Stimulated activated CD8-positive, alpha-beta memory T cell treated with anti-CD3 and anti-CD28 coated beads, Interleukin-7, amount 100 ng/mL, for 1 hour (primary cell): ENCODE data around the gene FPGS.
"Not testable (repeated sequence)": the region's sequence is repeated elsewhere in the genome, so short reads cannot be mapped to it uniquely, and the experiment has no call there.

ENCODE experiments used
- DNase-seq, 2 donors: peaks; one replicate each; pipeline ENCODE4 v3.0.0-alpha.2; 2020; ENCODE audit warnings: low read depth in 2 of 2

FPGS gene, protein sequence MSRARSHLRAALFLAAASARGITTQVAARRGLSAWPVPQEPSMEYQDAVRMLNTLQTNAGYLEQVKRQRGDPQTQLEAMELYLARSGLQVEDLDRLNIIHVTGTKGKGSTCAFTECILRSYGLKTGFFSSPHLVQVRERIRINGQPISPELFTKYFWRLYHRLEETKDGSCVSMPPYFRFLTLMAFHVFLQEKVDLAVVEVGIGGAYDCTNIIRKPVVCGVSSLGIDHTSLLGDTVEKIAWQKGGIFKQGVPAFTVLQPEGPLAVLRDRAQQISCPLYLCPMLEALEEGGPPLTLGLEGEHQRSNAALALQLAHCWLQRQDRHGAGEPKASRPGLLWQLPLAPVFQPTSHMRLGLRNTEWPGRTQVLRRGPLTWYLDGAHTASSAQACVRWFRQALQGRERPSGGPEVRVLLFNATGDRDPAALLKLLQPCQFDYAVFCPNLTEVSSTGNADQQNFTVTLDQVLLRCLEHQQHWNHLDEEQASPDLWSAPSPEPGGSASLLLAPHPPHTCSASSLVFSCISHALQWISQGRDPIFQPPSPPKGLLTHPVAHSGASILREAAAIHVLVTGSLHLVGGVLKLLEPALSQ

DNA sequence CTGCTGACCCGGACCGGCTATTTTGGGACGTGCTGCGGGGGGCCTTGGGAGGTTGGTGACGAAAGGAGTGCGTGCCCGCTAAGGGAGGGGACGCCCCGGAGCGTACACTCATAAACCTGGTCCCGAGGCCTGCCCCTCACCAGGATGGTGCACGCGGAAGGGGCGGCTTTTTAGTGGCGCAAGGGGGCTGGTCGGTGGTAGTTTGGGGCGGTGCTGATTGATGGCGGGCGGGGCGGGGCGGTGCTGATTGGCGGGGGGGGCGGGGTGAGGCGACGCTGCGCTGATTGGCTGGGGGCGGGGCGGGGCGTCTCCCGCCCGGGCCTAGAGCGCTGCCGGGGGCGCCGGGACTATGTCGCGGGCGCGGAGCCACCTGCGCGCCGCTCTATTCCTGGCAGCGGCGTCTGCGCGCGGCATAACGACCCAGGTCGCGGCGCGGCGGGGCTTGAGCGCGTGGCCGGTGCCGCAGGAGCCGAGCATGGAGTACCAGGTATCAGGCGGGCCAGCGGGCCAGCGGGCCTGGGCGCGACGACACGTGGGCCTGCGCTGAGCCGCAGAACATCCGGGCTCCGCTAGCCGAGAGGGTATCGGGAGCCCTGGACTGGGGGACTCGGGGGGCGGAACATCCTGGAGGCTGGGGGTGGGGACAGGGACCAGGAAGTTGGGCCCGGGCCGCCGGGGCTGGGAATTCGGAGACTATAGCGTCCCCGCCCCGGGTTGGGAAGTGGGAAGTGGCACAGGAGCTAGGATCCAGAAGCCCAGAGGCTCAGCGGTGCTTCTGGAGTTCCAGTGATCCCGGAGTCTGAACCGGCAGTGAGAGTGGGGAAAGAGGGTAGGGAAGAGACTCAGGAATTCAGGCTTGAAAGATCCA, at the start of gene FPGS:
FPGS (plus strand) TSS at position 307 of the 868 bp plus-strand sequence; CDS start at position 350, 43 bp downstream.
- DNase-seq = peak; percentile 58 to 61

DNA sequence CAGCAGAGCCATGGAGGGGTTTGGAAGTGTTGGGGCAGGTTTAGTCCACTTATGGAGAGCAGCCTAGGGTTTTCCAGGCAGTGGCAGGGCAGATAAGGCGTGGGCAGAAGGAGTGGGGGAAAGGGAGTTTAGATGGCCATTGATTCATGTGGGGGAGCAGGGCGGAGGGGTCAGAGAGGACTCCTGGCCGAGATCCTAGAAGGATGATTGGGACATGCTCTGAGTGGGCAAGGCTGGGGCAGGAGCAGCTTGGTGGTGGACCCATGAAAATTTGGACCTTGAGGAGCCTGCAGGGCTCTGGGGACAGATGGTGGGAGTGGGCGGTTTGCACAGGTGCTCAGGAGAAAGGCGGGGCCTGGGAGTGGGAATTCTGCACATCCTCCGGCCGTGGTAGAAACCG, 49.5 kb upstream of the FPGS start:
- DNase-seq = no peak

DNA sequence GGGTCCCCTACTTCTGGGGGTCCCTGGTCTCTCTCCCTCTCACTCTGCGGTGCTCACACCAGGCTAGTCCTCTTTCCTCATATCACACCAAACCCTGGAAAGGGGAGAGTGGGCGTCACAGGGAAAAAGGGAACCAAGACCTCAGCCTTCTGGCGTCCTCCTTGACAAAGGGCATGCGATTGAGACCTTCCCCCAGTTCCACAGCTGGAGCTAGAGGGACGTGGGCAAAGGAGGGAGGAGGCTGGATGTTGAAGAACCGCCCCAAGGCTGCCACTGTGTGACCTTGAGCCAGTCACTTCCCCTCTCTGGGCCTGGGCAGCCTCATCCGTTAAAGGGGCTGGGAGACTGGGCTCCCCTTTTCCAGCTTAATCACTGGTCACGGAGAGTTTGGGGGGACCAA, 49.1 kb upstream of the FPGS start:
- DNase-seq = no peak

DNA sequence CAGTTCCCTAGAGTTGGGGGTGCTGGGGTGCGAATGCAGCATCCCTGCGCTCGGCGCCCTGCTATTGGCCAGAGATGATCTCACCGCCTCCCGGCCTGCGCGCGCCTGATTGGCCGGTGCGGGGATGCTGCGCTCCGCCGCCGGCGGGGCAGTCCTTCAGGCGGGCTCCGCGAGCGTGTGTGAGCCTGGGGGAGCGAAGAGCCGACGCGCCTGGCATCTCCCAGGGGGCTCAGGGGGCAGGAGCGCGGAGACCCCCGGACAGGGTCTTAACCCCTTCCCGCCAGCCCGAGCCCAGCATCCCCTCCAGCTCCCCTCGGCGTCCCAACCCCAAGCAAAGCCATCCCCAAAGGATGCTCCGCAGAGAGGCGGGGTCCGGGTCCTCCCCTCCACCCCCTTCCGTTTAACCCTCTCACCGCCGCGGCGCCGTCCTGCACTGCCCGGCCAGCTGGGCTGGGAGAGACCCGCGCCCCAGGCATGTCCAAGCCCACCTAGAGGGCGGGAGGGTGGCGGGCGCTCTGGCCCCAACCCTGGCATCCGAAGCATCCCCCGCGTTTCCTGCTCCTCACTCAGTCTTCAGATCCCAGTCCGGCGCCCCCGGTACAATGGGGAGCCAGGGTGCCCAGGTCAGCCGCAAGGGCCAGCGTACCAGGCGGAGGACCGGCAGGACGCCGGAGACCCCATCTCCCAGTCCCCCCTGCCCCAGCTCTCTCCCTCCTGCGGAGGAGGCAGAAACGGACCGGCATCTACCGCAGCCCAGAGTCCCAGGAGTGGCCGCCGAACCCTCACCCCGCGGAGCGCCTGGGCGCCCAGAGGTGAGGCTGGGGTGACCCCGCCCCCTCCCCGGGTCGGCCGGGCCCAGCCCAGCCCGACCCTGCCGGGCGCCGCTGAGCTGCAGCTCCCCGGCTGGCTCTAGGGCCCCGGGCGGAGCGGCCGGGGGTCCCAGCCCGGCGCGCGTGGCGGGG, 48.3 kb upstream of the FPGS start:
- no peak for DNase-seq

DNA sequence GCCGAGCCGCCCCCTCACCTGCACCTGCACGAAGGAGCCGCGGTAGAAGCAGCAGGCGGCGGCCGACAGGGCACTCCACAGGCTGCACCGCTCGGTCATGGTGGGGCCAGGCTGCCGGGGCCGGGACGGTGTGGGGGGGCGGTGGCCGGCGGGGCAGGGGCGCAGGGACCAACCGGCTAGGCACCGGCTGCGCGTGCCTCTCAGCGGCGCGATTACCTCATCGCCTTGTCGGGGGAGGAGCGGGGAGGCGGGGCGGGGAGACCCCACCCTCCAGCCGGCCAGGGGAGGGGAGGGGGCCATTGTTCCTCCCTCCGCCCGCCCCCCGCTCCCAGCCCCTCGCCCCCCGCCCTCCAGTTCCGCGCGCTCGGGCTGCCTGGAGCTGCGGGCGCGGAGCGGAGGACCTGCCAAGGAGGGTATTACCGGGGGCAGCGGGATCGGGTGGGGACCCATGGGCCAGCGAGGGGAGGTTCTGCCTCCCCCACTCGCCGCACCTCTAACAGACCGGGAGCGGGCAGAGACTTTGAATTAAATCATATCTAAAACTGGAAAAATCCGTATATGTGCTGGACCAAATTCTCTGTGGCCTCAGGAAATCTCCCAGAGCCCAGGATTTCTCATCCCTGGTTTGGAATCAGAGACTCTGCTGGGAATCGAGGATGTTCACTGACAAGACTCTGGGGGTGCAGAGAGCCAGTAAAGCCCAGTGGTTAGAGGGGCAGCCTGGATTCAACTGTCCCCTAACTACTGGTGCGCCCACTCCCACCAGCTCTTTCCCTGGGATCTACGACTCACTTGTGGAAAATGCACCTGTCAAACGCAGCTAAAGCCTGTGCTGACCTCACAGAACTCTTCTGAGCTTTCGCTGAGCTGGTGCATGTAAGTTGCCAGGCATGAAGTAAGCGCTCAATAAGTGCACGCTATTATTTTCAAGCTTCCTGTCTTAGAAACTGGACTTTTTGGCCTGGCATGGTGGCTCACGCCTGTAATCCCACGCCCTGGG, 47.3 kb upstream of the FPGS start:
- no peak for DNase-seq

DNA sequence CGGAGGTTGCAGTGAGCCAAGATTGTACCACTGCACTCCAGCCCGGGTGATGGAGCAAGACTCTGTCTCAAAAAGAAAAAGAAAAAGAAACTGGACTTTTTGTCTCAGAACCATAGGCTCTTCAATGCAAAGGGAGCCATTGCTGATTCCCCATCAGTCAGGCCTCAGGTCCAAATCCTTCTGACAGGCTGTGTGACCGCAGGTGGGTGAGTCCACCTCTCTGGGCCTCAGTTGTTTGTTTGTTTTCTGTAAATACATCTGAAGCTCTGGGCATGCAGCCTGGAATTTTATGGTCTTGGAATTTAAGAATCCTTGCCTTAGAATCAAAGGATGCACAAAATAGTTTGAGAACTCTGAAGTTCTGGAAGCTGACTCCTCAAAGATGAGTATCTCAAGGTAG, 46.4 kb upstream of the FPGS start:
- DNase-seq = no peak

DNA sequence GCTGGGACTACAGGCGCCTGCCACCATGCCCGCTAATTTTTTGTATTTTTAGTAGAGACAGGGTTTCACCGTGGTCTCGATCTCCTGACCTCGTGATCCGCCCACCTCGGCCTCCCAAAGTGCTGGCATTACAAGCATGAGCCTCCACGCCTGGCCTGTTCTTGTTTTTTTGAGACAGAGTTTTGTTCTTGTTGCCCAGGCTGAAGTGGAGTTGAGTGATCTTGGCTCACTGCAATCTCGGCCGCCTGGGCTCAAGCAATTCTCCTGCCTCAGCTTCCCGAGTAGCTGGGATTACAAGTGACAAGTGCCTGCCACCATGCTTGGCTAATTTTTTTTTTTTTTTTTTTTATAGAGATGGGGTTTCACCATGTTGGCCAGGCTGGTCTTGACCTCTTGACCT, 45.9 kb upstream of the FPGS start:
- not testable (repeated sequence) for DNase-seq

DNA sequence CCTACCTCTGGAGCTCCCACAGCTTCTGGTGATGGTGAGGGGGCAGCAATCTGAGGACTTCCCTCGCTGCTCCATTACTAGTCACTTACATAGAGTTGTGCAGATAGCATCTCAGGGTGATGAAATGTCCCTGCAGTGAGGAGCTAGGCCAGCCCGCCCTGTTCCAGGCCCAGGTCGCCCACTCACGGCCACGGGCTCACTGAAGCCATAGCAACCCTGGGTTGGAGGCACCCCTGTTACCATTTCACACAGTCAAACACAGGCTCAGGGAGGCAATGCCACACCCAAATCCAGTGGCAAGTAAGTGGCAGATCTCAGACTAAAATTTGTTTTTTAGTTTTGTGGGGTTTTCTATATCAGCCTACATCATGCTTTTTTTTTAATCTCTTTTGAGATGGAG, 43.8 kb upstream of the FPGS start:
- no peak for DNase-seq

DNA sequence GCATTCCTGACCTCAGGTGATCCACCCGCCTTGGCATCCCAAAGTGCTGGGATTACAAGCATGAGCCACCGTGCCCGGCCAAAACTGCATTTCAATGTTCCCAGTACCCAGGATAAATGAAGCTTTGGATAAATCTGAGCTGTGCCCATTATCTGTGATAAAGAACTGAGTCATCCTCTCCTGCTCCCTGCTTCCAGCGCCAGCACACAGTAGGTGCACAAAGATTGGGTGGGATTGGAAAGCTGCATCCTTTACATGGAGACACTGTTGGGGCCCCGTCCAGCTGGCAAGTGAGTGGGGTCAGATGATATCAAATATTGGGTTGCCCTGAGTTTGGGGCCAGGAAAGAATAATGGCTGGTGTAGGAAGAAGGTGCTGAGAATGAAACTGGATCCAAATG, 41.6 kb upstream of the FPGS start:
- DNase-seq = no peak

DNA sequence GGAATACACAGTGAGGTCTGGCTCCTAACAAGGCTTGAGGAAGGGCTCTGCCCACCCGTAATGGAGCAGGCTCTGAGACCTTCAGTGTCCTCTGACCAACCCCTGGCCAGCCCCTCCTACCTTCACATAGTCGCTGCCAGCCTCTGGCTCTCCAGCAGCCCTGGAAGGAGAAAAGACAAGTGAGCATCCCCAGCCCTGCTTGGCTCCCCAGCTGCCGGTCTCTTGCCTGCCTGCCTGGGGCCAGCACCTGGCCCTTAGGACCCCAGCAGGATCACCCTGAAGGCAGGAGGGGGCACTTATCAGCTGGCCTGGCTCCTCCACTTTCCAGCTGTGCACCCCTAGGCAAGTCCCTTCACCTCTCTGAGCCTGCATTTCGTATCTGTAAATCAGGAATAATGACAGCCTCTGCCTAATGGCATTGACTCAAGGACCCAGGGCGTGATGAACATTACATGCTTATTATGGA, 41.2 kb upstream of the FPGS start:
- DNase-seq = no peak

DNA sequence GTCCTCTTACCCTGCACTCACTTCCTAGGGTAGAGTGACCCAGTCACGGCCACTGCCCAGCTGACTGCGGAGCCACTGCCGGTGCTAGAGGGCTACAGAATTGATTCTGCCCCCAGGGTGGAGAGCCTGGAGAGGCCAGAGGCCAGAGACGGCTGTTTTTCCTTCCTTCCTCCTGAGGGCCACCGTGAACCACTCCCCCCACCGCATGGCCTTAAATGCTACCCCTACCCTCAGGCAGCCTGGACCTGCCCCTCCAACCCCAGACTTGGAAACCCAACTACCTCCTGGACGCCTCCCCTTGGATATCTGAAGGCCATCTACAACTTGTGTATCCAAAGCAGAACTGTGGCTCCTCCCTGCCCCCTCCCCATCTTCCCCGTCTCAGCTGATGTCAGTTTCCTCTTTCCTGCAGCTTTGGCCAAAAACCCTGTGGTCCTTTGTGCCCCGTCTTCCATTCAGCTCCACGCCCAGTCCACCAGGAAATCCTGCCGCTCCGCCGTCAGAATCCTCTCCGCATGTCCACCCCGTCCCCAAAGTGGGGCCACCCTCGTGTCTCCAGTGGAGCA, 40.5 kb upstream of the FPGS start:
- DNase-seq = no peak

DNA sequence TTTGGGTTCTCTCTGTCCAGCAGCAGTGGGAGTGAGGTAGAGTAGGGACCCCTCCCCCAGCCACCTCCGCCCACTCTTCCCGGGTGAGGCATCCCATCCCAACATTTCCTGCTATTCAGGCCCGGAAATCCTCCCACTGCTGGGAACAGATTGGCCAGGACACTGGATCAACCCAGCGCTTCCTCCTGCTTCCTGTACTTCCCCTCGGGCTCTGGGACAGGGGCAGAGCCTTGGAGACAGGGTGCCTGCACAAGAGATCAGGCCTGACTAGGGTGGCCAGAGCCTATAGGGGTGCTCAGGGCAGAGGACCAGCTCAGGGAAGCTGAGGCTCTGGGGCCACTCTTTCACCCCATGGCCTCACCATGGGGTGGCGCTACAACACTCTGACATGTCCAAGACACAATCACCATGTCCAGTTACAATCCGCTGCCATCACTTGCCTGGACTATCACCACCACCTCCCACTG, 38.7 kb upstream of the FPGS start:
- no peak for DNase-seq

DNA sequence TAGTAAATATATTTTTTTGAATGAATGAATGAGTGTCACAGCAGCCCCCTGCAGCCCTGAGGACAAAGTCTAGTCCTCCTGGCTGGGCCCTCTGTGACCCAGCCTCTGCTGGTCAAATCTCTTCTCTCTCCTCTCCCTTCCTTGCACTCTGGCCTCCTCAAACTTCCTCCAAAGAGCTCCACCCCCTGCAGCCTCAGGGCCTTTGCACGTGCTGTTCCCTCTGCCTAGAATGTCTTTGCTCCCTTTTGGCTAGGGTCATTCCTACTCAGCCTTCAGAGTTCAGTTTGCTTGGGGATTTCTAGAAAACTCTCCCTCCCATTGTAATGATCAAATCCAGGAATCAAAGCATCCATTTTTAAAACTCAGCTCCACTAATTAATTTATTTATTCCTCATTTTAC, 37.3 kb upstream of the FPGS start:
- no peak for DNase-seq

DNA sequence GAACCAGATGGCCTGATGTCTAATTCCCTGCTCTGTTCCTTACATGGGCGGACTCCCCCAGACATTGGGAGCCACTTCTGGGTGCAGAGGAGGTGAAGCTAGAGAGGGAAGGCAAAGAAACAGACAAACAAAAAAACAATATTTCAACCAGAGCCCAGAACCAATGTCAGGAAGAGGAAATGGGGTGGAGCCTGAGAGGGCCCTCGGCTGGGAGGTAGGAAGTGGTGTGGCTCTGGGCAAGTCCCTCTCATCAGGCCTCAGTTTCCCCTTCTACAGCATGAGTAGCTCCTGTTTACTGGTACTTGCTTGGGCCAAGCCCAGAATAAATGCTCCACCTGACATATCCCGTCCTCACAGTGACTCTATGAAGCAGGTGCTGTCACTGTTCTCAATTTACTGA, 35.3 kb upstream of the FPGS start:
- no peak for DNase-seq

DNA sequence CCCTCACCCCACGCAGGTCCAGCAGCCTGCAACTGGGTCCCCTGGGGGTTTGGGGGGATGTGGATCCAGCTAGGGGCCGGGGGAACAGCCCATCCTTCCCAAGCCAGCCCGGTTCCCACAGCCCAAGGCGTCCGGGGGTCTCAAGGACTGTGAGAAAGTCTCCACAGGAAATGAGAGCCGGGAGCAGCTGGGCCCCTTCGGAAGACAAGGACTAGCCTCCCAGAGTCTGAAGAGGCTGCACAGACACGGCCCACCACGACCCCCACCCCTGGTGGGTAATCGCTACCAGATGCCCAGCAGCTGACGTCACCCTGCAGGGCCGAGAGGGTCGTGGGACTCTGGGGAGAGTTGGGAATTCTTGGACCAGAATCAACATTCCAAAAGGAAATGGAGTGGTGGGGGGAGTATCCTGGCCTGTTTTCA, 34.8 kb upstream of the FPGS start:
- no peak for DNase-seq

DNA sequence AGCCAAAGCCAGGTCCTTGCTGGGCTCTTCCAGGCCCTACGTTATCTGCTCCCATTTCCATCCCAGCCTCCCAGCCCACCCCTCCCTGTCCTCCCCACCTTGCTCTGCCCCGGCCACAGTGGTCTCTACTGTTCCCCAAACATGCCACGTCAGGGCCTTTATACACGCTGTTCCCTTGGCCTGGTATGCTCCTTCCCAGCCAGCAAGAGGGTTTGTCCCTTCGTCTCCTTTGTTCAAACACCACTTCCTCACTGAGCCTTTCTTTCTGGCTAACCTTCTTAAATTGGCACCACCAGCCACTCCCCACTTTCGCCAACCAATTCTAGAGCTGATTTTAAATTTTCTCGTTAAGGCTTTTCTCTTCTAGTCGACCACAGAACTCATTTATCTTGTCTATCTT, 34.0 kb upstream of the FPGS start:
- DNase-seq = no peak

DNA sequence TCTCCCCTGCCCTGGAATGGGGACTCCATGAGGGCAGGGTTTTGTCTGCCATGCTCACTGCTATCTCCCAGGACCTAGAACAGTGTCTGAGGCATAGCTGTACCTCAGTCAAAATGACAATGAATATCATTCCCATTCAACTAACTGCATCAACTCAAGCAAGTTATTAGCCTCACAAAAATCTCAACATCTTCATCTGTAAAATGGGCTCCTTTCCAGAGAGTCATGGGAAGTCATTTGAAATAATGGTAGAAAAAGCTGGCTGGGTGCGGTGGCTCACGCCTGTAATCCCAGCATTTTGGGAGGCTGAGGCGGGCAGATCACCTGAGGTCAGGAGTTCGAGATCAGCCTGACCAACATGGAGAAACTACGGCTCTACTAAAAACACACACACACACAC, 33.6 kb upstream of the FPGS start:
- no peak for DNase-seq

DNA sequence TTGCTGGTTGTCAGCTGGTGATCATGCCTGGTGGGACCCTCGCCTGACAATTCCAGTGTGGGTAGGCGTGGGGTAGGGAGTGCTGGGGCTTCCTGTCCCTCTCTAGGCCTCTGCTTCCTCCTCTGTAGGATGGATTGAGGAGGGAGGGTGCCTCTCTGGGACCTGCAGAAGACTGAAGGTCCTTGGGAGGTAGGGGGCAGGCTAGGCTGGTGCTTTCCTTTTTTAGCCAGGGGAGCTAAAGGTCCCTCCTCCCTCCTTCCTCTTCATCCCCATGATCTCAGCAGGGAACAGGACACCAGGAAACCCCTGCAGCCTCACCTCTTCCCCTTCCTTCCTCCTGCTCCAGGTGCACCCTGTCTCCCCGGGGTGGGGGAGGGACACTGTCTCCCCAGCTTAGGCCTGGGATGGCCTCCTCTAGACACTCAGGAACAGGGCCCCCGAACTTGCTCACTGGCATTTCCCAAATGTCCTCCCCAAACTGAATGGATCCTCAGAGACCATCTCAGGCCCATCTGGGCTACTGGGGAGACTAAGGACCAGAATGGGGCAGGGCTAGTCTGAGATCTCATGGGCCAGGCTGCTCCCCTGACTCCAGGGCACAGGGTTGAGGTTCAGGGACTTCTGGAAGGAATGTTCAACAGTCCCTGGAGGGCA, 32.6 kb upstream of the FPGS start:
- no peak for DNase-seq

DNA sequence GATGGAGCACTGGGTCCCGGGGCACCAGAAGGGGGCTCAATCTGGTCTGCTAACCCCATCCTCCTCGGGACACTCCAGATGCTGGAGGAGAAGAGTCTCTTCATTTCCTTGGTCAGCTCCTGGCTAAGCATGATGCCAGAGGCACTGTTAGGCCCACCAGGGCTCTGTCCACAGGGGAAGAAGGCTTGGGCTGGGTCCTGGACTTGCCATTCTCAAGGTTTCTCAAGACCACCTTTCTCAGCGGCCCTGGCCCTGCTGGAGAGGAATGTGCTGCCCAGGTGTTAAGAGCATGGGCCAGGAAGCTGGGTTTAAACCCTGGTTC, 32.1 kb upstream of the FPGS start:
- DNase-seq = no peak
